Central memory CD8-positive, alpha-beta T cell (primary cell): ENCODE measurements around the gene SORCS2.
"Not testable (repeated sequence)": the region's sequence is repeated elsewhere in the genome, so short reads cannot be mapped to it uniquely, and the experiment has no call there.

ENCODE experiments used
- ATAC-seq: fragments of 150-1000 bp; cut with Tn5 transposase; replicated peaks from 2 replicates; pipeline ENCODE4 v1.10.0; 2022; ENCODE audit warnings: mild to moderate bottlenecking, moderate FRiP score, moderate number of reproducible peaks; ENCODE audit not compliant: poor library complexity, severe bottlenecking; ENCODE audit errors: extremely low read depth
- DNase-seq, 2 donors: peaks; one replicate each; pipeline ENCODE4 v3.0.0; 2021; ENCODE audit warnings: low spot score in 2 of 2
- H3K27ac Mint-ChIP-seq: one replicate; pipeline ENCODE4 v1.8.0; 2022; ENCODE audit warnings: low read depth, mild to moderate bottlenecking, moderate library complexity, mixed read lengths
- H3K27me3 Mint-ChIP-seq: one replicate; pipeline ENCODE4 v1.8.0; 2022; ENCODE audit warnings: mixed read lengths
- H3K36me3 Mint-ChIP-seq: one replicate; pipeline ENCODE4 v1.8.0; 2022; ENCODE audit warnings: mild to moderate bottlenecking, moderate library complexity, mixed read lengths; ENCODE audit not compliant: insufficient read depth
- H3K4me1 Mint-ChIP-seq: one replicate; pipeline ENCODE4 v1.8.0; 2022; ENCODE audit warnings: mixed read lengths
- H3K4me3 Mint-ChIP-seq: one replicate; pipeline ENCODE4 v1.8.0; 2022; ENCODE audit warnings: mild to moderate bottlenecking, moderate library complexity, mixed read lengths
- H3K9me3 Mint-ChIP-seq: one replicate; pipeline ENCODE4 v1.8.0; 2022; ENCODE audit warnings: mixed read lengths

SORCS2 gene

GRCh38 chr4:7602166-7602565 lies 409.8 kb downstream of the SORCS2 start:
- H3K4me1 Mint-ChIP-seq, DNase-seq, H3K27ac Mint-ChIP-seq, H3K27me3 Mint-ChIP-seq, H3K4me3 Mint-ChIP-seq, ATAC-seq, H3K36me3 Mint-ChIP-seq, H3K9me3 Mint-ChIP-seq: not testable (repeated sequence)

- ATAC-seq = no peak
- Mint-ChIP-seq H3K27ac (no peak overlapping the region), H3K36me3 (no peaks in the 10 kb centered on the region), H3K4me1 (no peaks in the 10 kb centered on the region), H3K9me3 (no peaks in the 10 kb centered on the region), H3K27me3 (no peaks in the 10 kb centered on the region), H3K4me3 (no peak overlapping the region)
- no peak for DNase-seq
Observed at GRCh38 chr4:7607156-7607910, 415.0 kb downstream of the SORCS2 start.

DNA sequence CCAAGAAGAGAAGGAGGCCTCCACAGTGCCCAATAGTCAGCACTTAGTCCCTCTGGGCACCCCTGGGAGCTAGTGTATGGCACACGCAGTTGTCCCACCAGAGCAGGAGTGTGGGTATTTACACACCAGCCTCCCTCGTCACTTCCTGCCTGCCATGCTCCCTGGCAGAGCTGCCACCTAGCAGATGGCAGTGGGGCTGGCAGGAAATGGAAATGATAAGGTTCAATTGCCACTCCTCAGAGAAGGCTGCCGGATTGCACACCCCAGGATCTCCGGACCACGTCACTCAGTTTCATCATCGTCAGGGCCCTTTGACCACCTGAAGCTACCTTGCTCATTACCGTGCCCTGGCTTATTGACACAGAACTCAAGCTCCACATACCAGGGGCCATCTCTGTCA lies 415.7 kb downstream of the SORCS2 start:
- no peak overlapping the region for H3K27ac Mint-ChIP-seq
- ATAC-seq (no peak), DNase-seq (no peak)
- no peaks in the 10 kb centered on the region for H3K9me3 Mint-ChIP-seq
- no peaks in the 10 kb centered on the region for H3K36me3 Mint-ChIP-seq
- H3K4me1 Mint-ChIP-seq = no peaks in the 10 kb centered on the region
- H3K27me3 Mint-ChIP-seq = no peaks in the 10 kb centered on the region
- no peak overlapping the region for H3K4me3 Mint-ChIP-seq

DNA sequence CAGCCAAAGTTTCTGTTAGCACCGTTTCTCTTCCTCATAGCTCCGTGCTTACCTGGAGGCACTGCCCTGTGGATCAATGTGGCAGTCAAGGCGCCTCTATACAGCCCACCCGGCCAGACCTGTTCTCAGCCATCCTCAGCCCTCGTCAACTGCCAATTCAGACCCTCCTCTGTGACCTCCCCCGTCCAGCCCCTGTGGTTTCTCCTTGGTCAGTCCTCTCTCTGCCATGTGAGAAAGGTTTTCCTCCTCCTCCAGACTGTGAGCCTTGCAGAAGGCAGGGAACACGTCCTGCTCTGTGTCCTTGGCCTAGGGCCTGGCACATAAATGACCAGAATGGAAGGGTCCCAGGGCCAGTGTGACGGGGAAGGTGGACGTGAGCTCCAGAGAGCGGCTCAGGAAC lies 417.0 kb downstream of the SORCS2 start:
- Mint-ChIP-seq H3K27me3 (no peaks in the 10 kb centered on the region), H3K36me3 (no peaks in the 10 kb centered on the region), H3K27ac (no peak overlapping the region), H3K9me3 (no peaks in the 10 kb centered on the region), H3K4me3 (no peak overlapping the region), H3K4me1 (no peaks in the 10 kb centered on the region)
- DNase-seq (no peak), ATAC-seq (no peak)

DNA sequence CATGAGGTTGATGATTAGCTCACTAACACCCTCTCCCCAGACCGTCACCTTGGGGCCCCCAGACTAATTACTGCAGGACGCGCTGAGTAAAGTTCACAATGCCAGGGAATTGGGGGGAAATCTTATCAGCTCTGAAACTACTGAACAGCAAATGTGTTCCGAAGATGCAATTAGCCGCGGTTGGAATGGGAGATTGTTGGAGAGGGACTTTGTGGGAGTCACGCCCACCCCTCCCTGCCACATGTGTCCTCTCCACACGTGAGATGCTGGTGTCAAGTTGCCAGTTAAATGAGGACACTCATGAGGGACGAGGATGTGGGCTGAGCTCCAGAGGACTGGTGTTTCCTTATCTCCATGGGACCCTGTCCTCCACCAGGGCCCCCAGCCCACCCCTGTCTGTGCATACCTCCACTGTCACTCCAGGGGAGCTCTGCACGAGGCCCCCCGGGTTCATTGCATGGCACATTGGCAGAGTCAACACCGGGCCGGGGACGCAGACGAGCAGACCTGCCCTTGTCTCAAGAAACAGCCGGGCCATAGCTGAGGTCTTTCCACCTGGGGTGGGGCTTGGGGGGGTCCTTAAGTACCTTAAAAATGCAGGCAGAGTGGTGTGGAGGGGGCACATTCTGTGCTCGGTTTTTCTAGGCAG lies 417.8 kb downstream of the SORCS2 start:
- H3K36me3 Mint-ChIP-seq = no peaks in the 10 kb centered on the region
- no peak overlapping the region for H3K27ac Mint-ChIP-seq
- ATAC-seq (no peak), DNase-seq (no peak)
- H3K4me3 Mint-ChIP-seq = no peak overlapping the region
- no peaks in the 10 kb centered on the region for H3K4me1 Mint-ChIP-seq
- no peaks in the 10 kb centered on the region for H3K27me3 Mint-ChIP-seq
- no peaks in the 10 kb centered on the region for H3K9me3 Mint-ChIP-seq

DNA sequence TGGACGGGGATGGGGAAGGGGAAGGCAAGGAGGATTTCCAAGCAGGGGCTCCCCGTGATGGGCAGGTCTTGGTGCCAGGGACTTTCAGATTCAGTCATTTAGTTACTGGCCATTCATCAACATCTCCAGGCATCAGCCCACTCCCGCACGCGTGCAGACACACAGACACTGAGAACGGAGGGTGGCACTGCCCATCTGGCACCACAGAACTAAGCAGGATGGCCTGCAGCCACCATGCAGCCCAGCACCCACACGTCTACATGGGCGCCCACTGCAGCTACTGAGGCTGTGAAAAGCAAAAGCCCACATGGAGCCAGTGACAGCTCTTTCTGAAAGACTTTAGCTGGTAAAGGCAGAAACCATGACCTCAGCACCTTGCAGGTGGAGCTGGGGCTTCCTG lies 418.5 kb downstream of the SORCS2 start:
- Mint-ChIP-seq H3K4me1 (no peaks in the 10 kb centered on the region), H3K27me3 (no peaks in the 10 kb centered on the region), H3K9me3 (no peaks in the 10 kb centered on the region), H3K27ac (no peak overlapping the region), H3K36me3 (no peaks in the 10 kb centered on the region), H3K4me3 (no peak overlapping the region)
- DNase-seq (no peak), ATAC-seq (no peak)

DNA sequence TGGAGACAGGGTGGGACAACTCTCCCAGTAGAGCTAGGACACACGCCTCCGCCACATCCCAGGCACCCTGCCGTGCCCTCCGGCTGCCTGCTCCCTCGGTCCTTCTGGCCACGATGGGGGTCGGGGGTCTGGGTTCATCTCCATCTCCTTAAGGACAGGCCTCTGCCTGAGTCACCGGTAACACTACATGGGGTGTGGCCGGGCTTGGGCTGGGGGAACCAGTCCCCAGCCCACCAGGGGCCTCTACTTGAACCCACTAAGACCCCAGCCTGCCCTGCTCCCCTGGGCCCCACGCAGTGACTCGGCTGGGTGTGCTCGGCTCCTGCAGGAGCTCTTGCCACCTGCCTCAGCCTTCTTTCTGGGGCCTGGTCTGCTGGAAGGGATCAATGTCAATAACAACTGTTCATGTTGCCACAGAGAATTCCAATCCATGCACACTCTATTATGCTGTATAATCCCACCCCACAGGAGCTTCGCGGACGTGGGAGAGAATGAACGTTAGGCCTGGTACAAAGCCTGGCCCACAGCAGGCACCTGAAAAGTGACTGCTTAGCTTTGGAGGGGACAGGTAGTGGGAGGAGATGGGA lies 420.1 kb downstream of the SORCS2 start:
- Mint-ChIP-seq H3K9me3 (no peaks in the 10 kb centered on the region), H3K27me3 (no peaks in the 10 kb centered on the region), H3K4me1 (no peaks in the 10 kb centered on the region), H3K27ac (no peak overlapping the region), H3K4me3 (no peak overlapping the region), H3K36me3 (no peaks in the 10 kb centered on the region)
- DNase-seq (no peak), ATAC-seq (no peak)

- DNase-seq (no peak), ATAC-seq (no peak)
- no peak overlapping the region for H3K4me3 Mint-ChIP-seq
- no peak overlapping the region for H3K27ac Mint-ChIP-seq
- no peaks in the 10 kb centered on the region for H3K27me3 Mint-ChIP-seq
- H3K36me3 Mint-ChIP-seq = no peaks in the 10 kb centered on the region
- H3K9me3 Mint-ChIP-seq = no peaks in the 10 kb centered on the region
- H3K4me1 Mint-ChIP-seq = no peaks in the 10 kb centered on the region
Observed at GRCh38 chr4:7614350-7614949, 422.1 kb downstream of the SORCS2 start.

DNA sequence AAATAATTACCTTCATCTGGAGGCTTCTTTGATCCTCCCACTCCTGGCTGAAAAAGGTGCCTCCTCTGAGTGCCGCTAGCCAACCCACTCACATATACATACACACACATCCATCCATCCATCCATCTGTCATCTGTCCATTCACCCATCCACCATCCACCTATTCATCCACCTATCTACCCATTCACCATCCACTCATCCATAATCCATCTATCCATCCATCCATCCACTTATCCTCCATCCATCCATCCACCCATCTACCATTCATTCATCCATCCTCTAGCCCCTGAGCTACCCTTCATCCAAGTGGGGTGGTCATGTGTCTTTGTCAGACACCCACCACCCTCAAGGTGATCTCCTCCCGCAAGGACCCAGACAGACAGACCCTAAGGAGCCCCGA lies 423.9 kb downstream of the SORCS2 start:
- Mint-ChIP-seq H3K9me3 (no peaks in the 10 kb centered on the region), H3K27ac (no peak overlapping the region), H3K36me3 (no peaks in the 10 kb centered on the region), H3K4me3 (no peak overlapping the region), H3K27me3 (no peaks in the 10 kb centered on the region), H3K4me1 (no peaks in the 10 kb centered on the region)
- ATAC-seq = no peak
- DNase-seq = no peak

DNA sequence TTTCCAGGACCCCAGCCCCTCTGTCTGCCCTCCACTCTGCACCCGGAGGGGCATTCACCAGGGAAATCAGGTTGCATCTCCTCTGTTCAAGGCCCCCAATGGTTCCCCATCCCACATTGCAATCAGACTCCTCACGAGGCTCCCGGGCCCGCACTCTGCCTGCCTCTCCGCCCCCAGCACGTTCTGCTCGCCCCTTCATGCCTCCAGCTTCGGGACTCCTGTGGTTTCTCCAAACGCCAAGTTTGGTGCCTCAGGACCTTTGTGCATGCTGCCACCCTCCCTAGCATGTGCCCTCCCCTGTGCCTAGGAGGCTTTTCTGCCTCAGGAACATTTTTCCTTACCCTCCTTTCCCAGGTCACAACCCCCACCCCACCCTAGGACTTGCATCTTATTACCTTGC lies 426.0 kb downstream of the SORCS2 start:
- no peak overlapping the region for H3K4me3 Mint-ChIP-seq
- H3K9me3 Mint-ChIP-seq = no peaks in the 10 kb centered on the region
- no peak for DNase-seq
- no peak for ATAC-seq
- no peaks in the 10 kb centered on the region for H3K36me3 Mint-ChIP-seq
- no peaks in the 10 kb centered on the region for H3K4me1 Mint-ChIP-seq
- H3K27me3 Mint-ChIP-seq = peaks cover 4% of the 10 kb centered on the region
- no peak overlapping the region for H3K27ac Mint-ChIP-seq

DNA sequence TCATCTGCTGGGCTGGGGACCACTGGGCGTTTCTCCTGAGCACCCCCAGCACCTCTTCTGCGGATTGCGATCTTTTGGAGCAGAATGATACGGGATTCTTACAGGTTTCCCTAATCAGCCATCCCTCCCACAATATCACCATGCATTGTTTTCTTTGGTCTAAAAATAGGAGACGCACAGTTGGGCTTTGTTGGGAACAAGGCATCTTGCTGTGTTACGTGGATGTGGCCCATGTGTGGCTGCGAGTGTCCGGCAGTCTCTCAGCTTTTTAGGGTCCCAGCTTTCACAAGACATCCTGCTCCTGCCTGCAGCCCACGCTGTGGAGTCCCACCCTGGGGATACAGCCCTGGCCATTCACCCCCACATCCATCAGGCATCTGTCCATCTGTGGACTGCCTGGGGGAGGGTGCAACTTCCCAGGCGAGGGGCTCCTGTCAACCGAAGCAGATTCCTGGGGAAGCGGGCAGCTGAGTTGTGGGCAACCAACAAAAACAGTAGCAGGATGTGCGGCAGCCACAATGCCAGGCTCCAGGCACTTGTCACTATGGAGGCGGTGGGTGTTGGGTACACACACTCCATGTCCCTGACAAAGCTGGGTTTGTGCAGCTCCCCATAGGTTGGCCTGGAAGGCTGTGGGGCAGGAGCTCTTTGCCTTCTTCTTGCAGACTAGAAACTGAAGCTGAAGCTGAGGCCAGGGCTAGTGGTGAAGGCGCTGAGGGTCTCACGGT lies 427.9 kb downstream of the SORCS2 start:
- DNase-seq (no peak), ATAC-seq (no peak)
- H3K27ac Mint-ChIP-seq = no peak overlapping the region
- H3K9me3 Mint-ChIP-seq = no peaks in the 10 kb centered on the region
- no peaks in the 10 kb centered on the region for H3K4me1 Mint-ChIP-seq
- peaks cover 11% of the 10 kb centered on the region for H3K27me3 Mint-ChIP-seq
- H3K4me3 Mint-ChIP-seq = no peak overlapping the region
- H3K36me3 Mint-ChIP-seq = no peaks in the 10 kb centered on the region

DNA sequence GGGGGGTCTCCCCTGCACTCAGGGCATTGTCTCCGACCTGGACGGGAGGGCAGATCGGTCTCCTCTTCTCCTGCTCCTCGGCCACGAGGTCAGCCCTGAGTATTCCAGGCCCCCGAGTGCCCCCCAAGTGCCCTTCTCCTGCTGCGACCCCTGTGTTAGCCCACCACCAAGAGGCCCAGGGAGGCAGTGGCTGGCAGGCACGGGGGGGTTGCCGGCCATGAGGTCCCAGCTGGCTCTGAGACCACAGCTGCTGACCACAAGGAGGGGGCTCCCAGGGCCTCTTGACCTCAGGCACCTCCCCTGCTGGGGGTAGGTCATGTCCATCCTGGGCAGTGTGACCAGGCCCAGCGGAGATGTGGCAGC lies 428.5 kb downstream of the SORCS2 start:
- ATAC-seq (no peak), DNase-seq (no peak)
- peaks cover 11% of the 10 kb centered on the region for H3K27me3 Mint-ChIP-seq
- no peaks in the 10 kb centered on the region for H3K4me1 Mint-ChIP-seq
- H3K27ac Mint-ChIP-seq = no peak overlapping the region
- no peak overlapping the region for H3K4me3 Mint-ChIP-seq
- H3K9me3 Mint-ChIP-seq = no peaks in the 10 kb centered on the region
- no peaks in the 10 kb centered on the region for H3K36me3 Mint-ChIP-seq
